Measurements from ENCODE around the gene HAND1.

The HAND1 gene

DNA sequence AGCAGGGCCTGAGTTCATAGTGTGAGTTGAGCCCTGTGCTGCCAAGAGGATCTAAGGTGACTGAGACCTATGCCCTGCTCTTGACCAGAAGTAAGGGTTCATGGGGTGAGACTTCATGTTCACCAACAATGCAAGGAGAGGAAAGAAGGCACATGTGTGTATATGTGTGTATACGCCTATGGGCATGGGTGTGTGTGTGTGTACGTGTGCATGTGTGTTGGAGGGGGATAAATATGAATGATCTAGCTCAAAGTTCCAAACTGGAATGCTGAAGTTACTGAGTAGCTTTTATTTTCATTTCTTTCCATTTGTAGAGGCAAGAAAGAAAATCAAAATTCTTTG, 25.6 kb upstream of the HAND1 start:
- DNase-seq: no peak

DNA sequence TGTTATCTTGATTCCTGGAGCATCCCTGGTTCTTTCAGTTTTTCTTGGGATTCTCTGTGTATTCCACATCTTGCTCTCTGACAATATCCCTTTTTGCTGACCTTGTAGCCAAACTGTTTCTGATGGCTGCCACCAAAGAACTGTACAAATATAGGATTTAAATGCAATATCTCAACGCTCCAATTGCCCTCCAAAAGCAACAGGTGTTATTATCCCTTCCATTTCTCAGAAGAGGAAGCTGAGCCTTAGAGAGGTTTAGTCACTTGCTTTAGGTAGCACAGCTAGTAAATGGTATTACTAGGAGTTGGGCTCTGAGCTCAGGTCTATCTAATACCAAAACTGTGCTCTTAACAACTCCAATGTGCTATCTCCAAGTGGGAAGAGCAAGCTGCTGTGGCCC, 24.2 kb upstream of the HAND1 start:
- DNase-seq: no peak

DNA sequence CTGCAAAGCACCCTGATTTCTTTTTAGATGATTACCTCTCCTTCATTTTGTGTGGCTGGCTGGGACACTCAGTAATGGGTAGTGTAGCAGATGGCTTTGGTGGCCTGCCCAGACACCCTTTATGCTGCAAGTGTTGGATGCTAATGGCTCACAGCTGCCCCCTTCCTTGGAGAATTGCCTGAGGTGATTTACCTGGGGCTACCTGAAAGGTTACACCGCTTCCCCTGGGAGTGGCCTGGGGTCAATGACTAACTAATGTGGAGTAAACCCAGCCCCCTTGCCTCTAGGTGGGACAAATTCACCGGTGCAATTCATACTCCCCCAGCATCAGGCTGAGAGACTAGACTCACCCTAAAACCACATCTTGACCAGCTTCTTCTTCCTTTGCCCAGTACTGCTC, 23.5 kb upstream of the HAND1 start:
- no peak for DNase-seq

DNA sequence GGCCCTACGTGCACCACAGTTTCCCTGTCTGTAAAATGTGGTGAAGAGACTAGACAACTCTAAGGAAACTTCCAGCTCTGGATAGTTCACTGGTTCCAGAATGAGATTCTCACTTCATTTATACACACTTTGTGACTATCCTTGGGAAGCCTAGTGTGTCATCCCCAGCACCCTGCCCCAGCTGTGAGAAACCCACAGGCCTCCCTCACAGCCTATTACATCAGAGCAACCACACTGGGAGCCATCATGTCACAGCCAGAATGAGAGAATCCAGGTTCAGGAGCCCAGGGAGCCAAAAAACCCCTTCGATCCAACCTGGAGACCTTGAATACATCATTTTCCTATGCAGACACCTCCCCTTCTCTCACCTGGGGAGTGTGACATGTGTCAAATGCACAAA, 21.0 kb upstream of the HAND1 start:
- DNase-seq: no peak

DNA sequence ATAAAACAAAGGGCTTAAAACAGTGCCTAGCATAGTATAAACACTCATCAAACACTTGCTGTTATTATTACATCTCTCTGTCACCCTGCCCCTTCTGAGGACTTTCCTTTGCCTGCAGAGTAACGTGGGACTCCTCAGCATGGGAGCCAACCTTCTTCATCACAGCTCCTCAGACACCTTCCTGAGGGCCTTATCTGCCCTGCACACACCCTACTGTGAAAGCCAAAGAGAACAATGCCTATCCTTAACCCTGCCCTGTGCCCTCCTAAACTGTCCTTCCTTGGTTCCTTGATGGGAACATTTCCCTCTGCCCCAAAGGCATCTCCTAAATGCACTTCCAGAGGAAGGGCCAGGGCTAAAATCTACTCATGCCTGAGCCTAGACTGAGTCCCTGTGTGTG, 20.6 kb upstream of the HAND1 start:
- no peak for DNase-seq

DNA sequence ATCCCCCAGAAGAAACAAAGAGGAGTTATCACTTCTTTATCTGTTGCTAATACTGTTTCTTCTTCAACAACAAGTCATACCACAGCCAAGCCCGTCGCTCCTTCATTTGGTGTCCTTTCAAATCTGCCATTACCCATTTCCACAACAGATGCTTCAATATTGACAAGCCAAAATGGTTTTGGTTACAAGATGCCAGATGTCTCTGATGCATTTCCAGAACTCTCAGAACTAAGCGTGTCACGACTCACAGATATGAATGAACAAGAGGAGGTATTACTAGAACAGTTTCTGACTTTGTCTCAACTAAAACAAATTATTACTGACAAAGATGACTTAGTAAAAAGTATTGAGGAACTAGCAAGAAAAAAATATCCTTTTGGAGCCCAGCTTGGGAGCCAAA, 16.0 kb upstream of the HAND1 start:
- no peak for DNase-seq

DNA sequence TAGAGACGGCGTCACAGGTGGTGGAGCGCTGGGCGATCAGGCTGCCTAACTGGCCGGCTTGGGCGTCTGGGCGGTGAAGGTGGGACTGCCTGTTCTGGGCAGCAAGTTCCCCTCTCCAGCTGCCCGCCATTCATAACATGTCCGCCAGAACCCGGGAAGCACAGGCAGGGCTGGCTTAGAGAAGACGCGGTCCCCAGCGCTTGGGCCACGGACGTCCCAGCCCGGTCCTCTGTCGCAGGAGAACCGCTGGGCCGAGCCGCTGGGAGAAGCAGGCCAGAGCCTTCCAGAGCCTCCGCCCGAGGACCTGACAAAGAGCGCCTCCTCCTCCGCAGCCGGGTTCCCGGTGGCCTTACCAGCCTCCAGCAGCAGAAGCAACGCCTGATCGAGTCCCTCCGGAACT, 15.2 kb upstream of the HAND1 start:
- DNase-seq: no peak

DNA sequence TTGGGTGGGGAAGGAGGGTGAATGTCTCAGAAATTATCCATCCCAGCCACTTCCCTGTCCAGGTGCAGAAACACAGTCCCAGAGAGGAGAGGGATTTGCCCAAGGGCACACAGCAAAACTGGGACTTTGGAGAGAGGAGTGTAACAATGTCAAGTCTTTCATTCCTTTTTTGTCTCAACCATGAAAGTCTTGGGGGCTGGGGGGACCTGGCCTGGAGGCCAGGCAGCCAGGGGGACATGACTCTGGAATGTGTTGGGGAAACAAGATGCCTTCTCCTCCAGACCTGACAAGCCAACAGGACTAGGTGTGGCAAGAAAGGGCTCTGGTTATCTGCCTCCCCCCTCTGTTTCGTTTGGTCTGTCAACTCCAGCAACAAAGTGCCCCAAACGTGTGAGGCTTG, 13.9 kb upstream of the HAND1 start:
- DNase-seq: no peak

DNA sequence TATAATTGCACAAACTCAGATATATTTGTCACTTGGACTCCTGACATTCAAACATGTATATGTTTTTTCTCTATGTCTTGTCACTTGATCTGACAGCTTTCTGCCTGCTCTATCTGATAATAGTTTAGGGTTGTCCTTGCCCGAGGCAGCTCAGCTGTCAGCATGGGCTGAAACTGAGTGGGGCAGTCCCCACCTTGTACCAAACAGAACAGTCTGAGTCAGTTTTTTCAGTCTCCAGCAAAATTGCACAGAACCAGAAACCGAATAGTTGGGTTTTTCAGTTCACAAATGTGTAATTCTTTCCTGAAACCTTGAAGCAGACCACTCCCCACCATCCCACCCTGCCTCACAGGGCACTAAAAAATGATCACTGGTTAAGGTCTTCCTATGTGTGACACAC, 9.5 kb upstream of the HAND1 start:
- DNase-seq: no peak

DNA sequence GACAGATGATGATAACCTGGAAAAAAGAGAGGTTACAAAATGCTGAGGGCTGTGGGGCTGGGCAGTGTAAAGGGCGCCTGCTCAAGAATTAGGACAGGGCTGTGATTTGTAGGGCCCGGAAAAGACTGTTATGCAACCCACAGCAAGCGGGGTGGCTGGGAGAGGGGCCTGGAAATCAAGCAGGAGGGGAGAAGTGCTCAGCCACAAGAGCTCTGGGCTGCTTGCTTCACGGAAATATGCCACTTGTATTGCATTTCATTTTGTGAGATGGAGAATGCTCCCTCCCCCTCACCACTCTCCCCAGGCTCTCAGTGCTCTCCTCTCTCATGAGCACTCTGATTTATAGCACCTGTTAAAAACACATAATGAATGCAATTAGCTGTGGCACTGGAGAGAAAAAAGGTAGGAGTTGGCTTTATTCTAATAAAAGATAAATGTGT, 8.4 kb upstream of the HAND1 start:
- no peak for DNase-seq

DNA sequence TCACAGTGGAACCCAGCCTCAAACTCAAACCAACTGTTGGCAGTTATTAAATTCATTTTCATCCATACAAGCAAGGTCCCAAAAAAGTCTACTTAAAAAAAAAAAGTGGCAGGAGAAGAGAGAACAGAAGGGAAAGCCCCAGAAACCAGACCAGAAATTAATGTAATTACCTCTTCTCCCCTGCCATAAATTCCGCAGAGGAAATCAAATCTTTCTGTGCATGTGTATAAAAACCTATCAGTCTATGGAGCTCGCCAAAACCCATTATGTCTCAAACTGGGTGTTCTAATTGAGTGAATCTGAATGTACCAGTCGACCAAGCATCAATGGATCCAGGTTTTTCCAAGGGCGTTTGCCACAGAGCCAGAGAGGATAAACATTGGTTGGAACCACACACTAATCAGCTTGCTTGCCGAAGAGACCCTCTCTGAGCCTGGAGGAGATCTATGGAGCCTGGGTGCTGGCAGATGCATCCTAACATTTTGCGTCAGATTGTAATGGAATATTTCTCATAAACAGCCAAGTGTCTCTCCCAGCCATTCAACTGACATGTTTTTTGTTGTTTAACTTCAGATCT, 7.9 kb upstream of the HAND1 start:
- no peak for DNase-seq

DNA sequence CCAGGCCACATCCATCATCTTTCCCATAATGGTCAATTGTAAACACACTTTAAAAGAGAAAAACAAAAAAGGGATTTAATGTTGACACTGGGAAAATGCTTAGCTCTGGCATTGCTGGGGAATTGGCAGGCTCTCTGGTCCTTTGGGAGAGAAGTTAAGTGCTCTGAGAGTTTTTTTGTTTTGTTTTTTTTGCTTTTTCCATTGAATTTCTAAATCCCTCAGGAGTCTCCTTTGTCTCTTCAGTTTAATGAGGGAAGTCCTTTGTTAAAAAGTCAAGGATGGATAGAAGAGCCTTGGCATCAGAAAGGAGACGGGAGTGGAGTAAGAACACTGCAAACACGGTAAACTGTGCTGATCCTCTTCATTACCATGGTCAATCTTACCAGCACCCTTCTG, 7.1 kb upstream of the HAND1 start:
- DNase-seq: no peak

DNA sequence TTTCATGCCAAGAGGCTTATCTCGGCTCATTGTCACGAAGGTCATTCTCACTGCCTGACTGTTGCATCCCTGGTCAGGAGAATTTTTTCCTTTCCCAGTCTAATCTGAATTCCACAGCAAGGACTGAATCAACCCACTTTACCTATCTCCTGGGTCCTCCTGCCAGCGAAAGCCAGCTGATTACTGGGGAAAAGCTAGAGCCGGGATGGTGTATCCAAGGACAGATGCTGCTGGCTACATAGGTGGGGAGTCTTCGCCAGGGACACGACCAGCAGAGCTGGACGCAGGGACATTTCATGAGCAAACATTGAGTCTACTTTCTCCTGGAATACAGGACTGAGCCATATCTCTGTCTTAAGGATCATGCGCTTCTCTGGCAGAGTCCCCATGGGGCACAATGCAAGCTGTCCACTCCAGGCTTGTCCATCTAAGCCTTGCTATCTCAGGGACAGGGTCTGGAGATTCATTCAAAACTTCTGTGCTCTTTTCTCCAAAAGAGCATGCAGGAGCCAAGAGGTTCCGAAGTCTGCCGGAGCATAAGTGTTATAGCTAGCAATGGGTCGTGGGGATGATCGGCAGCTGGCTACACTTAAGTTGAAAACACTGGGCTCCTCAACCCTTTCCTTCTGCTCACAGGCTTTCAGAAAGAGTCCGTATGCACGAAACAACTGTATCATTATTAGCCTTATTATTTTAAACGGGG, 6.5 kb upstream of the HAND1 start:
- no peak for DNase-seq

DNA sequence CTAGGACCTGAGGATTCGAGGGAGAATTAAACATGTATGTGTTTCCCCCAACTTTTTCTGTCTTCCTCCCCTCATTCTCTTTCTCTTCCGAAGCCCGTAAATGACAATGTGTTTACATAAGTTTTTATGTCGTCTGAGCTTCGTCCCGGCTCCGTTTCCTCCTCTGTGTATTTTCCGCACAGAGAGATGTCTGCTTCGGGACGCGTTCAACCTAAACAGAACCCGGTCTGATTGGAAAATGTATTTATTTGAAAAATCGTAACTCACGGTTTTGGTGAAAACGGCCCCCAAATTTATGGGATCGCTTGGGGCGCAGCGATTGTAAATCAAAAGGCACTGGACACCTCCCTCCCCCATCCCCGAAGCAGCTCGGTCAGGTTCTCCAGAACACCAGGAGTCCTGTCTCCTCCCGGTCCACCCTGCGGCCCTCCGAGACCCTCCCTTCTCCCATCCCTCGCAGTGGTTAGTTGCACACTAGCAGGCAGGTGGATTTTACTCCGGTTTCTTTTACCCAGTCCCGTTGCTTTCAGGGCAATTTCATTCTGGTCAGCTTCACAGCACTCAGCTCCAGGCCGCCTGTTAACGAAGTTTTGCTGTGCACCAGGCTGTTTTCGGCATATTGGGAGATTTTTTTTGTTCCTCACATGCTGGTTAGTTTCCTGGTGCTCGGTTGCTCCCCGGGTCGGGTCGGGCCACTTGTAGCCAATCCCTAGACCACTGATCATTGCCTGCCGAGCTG, 5.8 kb upstream of the HAND1 start:
- DNase-seq: no peak

DNA sequence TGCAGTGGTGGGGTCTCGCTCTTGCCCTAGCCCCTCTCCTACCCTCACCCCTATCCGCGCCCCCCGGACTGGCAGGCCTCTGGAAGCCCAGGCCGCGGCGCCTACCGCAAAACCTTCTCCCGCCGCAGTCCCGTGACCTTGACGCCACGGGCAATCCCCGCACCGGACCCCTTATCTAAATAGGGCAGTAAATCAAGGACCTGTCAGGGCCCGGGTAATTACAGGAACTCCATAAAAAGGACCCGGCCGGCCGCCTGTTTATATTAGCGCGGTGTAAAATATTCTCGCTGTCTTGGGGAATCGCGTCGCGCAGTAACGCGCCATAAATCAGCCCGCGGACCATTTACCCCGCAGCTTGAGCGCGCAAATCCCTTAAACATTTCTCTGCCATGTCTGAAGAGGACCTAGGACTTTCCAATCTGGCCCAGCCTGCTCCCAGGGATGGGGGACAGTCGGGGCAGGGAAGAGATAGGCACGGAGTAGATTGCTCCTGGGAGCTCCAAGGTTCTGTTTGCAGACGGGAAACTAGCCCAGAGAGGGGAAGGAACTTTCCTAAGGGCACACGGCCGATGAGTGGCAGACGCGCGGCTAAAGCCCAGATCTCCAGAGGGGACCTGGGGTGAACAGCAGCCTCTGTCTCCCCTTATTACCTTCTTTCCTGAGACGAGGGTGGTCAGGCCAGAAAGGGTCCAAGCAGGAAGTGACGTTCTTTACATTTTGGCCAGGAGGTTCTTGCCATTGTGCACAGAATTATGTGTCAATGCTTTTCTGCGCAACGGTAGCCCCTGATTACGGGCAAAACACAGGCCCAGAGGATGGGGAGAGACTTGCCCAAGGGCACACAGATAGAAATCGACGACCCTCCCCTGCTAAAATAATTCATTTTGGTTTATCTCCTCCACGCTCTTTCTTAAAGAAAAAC, 4.8 kb upstream of the HAND1 start:
- DNase-seq: no peak

DNA sequence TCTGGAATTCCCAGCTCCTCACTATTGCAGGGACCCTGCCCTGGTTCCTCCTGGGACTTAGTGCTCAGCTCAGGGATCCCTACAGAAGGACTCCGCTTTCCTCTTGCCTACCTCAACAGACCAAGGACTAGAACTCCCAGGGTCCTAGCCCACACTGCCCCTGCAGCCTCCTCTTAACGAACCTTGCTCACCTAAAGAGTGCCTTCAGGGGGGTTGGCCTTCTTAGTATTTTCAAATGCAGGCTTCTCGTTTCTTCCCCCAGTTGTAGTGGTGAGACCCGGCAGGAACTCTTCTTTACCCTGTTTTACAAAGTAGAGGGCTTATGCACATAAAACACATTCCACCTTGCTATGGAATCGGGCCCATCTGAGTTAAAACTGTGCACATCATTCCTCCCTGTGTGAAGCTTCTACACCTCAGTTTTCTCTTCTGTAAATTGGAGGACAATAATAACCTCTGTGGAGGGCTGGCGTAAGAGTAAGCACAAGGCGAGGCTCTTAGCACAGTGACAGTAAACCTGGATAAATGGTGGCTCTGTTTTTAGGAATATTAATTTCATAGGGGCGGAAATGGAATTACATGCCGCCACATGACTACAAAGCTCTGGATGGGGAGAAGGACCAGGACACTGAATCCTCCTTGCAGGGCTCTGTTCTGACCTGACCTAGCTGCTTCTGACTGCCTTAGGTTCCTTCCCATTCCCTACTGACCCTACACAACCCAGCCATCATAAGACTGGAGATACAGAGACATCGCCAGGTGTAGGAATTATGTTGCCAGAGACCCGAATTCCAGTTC, 3.8 kb upstream of the HAND1 start:
- DNase-seq: no peak

DNA sequence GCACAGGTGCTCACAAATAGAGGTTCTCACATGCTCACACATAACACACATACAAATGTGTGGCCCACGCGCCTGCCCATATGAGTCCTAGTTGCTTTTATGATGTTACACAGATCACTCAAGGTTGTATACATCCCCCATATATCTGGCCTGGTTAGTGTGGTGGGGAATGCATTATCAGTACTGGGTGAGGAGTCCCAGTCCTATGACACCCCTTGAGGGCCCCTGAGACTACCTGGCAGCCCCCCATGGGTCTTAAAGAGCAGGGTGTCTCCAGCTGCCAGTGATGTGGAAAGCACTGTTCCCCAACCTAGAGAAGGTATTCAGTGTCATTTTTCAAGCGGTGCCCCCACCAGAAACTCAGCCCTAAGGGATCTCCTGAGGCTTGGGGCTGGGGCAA, 2.8 kb upstream of the HAND1 start:
- DNase-seq: no peak

DNA sequence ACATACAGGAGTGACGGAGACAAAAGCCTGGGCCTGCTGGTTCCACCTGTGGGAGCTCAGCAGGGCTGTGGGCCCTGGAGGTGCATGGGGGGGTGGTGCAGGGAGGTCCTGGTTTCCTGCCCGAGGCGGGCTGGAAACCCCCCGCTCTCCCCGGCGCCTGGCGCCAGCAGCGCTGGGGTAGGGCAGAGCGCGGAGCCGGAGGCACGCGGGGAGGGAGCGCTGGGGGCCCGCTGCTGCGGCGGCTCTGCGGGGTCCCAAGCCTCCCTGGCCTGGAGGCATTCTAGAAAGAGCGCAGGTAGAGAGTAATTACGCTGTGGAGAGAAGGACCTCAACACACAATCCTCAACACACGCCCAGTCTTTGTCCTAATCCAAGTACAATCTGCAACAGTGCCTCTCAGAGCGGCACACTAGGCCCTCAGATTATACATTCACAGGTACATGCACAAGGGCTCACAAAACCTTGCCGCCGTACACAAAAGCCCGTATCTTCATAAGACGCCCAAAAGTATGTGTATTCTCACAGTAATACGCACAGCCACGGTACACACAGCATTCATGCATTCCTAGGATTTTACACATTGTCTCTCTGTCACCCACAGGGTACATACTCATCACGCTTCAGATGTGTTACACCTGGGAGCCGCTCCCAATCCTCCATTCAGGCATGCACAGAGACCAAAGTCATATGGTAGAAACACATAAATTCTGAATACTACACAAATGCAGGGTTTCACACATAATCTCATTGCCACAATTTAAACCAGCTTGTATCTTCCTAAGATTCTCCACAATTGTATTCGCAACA, 2.1 kb upstream of the HAND1 start:
- no peak for DNase-seq

DNA sequence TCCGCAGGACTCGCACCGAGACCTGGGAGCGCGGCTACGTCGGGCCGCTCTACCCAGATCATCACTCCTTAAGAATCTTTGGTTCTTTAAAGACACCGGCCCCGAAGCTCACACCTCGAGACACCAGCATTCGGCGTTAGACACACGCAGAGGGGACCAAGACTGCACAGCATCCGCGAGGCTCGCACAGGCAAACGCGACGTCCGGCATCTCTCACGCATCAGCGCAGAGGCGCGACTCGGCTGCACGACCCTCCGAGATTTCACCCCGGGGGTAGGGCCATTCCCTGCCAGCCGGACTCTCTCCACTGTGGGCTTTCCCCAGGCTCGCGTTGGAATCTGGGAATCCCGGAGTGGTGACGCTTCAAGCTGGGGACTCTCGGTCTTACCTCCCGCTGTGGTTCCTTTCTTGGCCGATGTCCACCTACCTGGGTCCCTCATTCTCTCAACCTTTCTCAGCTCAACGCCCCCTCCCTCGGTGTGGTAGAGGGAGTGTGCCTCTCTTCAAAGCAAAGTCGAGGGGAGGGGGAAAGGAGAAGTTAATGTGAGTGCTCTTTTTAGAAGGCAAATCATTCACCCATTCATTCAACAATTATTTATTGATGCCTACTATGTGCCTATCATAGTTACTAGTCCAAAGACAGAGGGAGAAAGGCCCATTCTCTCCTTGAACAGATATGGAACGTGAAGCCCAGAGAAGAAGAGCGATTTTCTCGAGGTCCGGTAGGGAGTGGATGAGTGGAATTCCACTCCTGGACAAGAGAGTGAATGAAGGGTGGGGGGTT, 1.3 kb upstream of the HAND1 start:
- no peak for DNase-seq

DNA sequence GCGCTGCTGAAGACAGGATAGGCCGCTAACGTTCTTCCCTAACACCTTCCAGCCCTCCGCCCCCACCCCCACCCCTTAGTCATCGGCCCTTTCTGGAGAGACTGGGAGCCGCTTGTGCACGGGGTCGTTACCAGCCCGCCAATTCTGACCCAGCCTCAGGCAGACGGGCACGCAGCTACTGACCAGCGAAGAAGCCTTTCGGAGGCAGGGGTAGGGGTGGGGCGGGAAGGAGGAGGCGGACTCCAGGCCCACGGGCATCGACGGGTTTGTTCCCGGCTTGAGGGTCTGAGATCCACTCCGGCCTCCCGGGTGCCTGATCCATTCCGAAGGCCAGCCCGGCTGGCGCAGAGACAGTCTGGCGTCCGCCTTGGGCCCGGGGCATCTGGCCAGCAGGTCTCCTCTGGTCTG, 729 bp upstream of the HAND1 start:
- DNase-seq: no peak
